Testis (tissue), 2 donors: ENCODE results near the gene RASAL2.

Experiments used
- POLR2A ChIP-seq: fragments of 450-650 bp; IDR thresholded peaks from one replicate; pipeline ENCODE4 v1.6.1; 2017; ENCODE audit warnings: antibody characterized with exemption, mild to moderate bottlenecking, moderate library complexity
- TF ChIP-seq, protein P1 (sequence below), 3 experiments: fragments of 450-650 bp in 2 of 3; fragments of 200-600 bp in 1 of 3; sonication (generic) in 1 of 3; IDR thresholded peaks; one replicate each; pipeline ENCODE4 v1.5.1; 2016 to 2019; ENCODE audit warnings: antibody characterized with exemption in 3 of 3, mild to moderate bottlenecking in 2 of 3, moderate library complexity in 1 of 3

DNA sequence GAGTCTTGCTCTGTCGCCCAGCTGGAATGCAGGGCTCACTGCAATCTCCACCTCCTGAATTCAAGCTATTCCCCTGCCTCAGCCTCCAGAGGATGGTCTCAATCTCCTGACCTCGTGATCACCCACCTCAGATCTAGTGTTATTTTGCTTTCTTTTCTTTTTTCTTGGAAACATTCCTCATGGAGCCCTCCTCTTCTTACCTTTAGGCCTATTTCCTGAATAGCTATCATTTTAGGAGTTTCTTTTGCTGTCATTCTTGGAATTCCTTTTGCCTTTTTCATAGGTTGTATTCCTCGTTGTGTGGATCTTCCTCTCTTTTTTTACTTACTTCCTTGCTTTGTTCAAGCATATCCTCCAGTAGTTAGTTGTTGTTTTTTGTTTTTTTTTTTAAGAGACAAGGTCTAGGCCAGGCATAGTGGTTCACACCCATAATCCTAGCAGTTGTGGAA is 173.8 kb downstream of the RASAL2 start:
- TF ChIP-seq, protein P1, sequence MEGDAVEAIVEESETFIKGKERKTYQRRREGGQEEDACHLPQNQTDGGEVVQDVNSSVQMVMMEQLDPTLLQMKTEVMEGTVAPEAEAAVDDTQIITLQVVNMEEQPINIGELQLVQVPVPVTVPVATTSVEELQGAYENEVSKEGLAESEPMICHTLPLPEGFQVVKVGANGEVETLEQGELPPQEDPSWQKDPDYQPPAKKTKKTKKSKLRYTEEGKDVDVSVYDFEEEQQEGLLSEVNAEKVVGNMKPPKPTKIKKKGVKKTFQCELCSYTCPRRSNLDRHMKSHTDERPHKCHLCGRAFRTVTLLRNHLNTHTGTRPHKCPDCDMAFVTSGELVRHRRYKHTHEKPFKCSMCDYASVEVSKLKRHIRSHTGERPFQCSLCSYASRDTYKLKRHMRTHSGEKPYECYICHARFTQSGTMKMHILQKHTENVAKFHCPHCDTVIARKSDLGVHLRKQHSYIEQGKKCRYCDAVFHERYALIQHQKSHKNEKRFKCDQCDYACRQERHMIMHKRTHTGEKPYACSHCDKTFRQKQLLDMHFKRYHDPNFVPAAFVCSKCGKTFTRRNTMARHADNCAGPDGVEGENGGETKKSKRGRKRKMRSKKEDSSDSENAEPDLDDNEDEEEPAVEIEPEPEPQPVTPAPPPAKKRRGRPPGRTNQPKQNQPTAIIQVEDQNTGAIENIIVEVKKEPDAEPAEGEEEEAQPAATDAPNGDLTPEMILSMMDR (IDR thresholded peaks at IDR 0.05) = no peak
- TF ChIP-seq POLR2A = no peak
